ENCODE data around the gene ENTPD6. TPM values are rescaled to one million over a fixed set of nuclear protein-coding genes. Genes with fewer than 3 reads are reported as not detected.
A peak's percentile ranks its signal among the peaks of the same experiment; 100 is the strongest.
"Not testable (repeated sequence)": the region's sequence is repeated elsewhere in the genome, so short reads cannot be mapped to it uniquely, and the experiment has no call there.

Gene ENTPD6
- total RNA-seq, 4 donors from 2014 or later, result 34.8 to 49.2 (median 43.9) TPM

DNA sequence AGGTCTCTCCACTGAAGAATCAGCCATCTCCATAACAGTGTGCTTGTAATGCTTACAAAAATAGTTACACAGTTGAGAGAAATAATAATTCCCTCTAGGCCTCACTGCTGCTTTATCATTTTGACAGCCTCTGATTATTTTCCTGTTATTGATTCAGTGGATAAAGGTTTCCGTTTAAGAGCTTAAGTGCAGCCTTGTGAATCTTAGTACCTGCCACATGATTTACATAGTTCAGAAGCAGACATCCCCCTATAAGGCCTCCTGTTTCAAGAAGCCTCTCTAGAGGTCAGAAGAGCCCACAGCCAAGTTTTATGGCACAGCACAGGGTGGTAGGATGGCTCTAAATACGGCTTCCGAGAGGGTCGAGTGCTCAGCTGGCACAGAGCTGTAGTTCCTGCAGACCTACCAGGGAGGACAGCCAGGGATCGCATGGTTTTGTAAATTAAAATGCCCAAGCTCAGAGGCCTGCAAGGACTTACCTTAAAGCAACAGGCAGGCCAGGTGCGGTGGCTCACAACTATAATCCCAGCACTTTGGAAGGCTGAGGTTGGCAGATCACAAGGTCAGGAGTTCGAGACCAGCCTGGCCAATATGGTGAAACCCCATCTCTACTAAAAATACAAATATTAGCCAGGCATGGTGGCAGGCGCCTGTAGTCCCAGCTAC lies 34.8 kb downstream of the ENTPD6 start:
- no peaks in the 10 kb centered on the region for H3K9me3 ChIP-seq
- H3K4me3 ChIP-seq, result no peak overlapping the region
- peaks cover 0 to 8% of the 10 kb centered on the region in 2 donors for H3K36me3 ChIP-seq
- H3K27ac ChIP-seq, result peak overlapping the region; percentile 66 to 91 (median 88)
- WGBS, 2 donors (ENCODE audit: low coverage in 1 of 2), result 14 to 80% methylated on average over 1 of the region's 8 CpGs
- ATAC-seq, result no peak
- no peaks in the 10 kb centered on the region for H3K27me3 ChIP-seq
- TF ChIP-seq EP300 (IDR thresholded peaks at IDR 0.05) (no peak), POLR2A (IDR thresholded peaks at IDR 0.05) (no peak), POLR2AphosphoS5 (IDR thresholded peaks at IDR 0.05) (no peak)
- TF ChIP-seq, protein P1, sequence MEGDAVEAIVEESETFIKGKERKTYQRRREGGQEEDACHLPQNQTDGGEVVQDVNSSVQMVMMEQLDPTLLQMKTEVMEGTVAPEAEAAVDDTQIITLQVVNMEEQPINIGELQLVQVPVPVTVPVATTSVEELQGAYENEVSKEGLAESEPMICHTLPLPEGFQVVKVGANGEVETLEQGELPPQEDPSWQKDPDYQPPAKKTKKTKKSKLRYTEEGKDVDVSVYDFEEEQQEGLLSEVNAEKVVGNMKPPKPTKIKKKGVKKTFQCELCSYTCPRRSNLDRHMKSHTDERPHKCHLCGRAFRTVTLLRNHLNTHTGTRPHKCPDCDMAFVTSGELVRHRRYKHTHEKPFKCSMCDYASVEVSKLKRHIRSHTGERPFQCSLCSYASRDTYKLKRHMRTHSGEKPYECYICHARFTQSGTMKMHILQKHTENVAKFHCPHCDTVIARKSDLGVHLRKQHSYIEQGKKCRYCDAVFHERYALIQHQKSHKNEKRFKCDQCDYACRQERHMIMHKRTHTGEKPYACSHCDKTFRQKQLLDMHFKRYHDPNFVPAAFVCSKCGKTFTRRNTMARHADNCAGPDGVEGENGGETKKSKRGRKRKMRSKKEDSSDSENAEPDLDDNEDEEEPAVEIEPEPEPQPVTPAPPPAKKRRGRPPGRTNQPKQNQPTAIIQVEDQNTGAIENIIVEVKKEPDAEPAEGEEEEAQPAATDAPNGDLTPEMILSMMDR (IDR thresholded peaks at IDR 0.05), result no peak
- peaks cover 3 to 70% (median 45%) of the 10 kb centered on the region in 3 donors for H3K4me1 ChIP-seq

DNA sequence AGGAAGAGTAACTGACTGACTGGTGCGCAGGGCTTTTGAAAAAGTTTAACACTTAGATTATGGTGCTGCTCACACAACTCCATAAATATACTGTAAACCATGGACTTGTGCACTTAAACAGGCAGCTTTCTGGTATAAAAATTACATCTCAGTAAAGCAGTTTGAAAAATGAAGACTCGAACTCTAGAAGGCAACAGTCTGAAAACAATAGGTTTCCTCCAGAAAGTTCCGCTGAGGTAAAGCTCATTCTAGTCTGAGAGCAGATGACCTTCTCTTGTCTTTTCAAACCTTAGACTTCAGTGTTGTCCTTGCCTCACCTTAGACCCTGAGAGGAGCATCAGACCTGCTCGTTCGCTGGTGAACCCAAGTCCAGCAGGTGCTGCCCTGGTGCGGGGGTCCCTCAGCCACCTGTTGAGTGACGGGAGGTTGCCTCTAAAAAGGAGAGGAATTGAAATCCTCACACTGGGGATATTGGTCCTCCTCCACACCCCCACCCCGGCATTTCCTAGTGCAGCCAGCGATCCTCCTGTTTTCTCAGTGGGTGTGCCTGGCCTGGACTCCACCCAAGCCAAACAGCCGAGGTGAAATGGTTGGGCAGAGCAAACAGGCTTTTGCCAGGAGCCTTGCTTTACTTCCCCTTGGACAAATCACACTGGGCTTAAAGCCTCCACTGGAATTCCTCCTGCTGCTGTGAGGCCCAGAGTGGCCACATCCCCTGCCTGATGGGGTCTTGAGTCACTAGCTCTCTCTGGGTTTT lies 37.7 kb downstream of the ENTPD6 start:
- TF ChIP-seq, protein P1 (IDR thresholded peaks at IDR 0.05), result no peak
- no peak for TF ChIP-seq POLR2A (IDR thresholded peaks at IDR 0.05)
- no peak for TF ChIP-seq POLR2AphosphoS5 (IDR thresholded peaks at IDR 0.05)
- no peak for TF ChIP-seq EP300 (IDR thresholded peaks at IDR 0.05)
- peak; percentile 21 for ATAC-seq
- Histone ChIP-seq H3K27ac (peak overlapping the region; percentile 16 to 89 (median 76)), H3K36me3 (no peaks in the 10 kb centered on the region), H3K4me3 (no peak overlapping the region), H3K27me3 (no peaks in the 10 kb centered on the region), H3K9me3 (no peaks in the 10 kb centered on the region), H3K4me1 (peaks cover 2 to 69% (median 41%) of the 10 kb centered on the region in 3 donors)
- 48 to 100% methylated on average over 1 to 6 of the region's 10 CpGs for WGBS, 2 donors (ENCODE audit: low coverage in 1 of 2)

DNA sequence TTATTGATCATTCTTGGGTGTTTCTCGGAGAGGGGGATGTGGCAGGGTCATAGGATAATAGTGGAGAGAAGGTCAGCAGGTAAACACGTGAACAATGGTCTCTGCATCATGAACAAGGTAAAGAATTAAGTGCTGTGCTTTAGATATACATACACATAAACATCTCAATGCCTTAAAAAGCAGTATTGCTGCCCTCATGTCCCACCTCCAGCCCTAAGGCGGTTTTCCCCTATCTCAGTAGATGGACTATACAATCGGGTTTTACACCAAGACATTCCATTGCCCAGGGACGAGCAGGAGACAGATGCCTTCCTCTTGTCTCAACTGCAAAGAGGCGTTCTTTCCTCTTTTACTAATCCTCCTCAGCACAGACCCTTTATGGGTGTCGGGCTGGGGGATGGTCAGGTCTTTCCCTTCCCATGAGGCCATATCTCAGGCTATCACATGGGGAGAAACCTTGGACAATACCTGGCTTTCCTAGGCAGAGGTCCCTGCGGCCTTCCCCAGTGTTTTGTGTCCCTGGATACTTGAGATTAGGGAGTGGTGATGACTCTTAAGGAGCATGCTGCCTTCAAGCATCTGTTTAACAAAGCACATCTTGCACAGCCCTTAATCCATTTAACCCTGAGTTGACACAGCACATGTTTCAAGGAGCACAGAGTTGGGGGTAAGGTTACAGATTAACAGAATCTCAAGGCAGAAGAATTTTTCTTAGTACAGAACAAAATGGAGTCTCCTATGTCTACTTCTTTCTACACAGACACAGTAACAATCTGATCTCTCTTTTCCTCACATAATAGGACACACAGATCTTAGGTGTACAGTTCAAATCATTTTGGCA lies 38.7 kb downstream of the ENTPD6 start:
- peak overlapping the region in 3 of 4 donors; percentile 68 to 89 (median 83) for H3K27ac ChIP-seq
- H3K9me3 ChIP-seq, H3K27me3 ChIP-seq, H3K36me3 ChIP-seq, H3K4me3 ChIP-seq, ATAC-seq: not testable (repeated sequence)
- H3K4me1 ChIP-seq, result peaks cover 4 to 73% (median 44%) of the 10 kb centered on the region in 3 donors
- WGBS, 2 donors (ENCODE audit: low coverage in 1 of 2), result 66 to 79% methylated on average over 5 to 7 of the region's 8 CpGs

DNA sequence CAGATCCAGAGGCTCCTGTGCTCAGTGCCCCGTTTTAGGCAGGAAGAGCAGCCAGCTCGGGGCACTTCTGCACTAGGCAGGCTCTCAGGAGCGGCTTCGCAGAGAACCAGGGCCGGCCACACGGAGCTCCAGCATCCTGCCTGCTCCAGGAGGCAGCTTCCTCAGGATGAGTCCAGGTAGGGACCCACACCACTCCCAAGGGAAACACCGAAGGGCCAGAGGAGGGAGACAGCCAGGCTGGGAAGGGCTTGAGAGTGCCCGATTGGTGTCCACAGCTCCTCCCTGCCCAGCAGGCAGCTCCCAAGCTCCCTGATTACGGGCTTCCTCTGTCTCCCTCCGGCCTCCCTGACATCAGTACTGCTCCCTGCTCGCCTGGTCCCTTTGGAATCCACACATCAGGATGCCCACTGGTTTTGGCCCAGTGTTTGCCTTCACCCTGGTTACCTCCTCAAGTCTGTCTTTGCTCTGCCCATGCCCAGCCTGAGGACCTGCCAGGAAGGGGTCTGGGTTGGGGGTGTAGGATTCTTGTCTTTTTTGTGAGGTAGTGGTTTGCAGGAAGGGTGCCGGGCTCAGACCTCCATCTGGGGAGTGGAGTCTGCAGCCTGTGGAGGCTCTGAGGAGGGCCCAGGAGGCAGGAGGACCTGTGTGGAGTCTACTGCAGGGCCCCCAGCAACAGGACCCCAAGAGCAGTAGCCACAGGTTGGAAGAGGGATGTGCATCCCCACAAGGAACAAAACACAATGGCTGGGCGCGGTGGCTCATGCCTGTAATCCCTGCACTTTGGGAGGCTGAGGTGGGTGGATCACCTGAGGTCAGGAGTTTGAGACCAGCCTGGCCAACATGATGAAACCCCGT lies 41.2 kb downstream of the ENTPD6 start:
- TF ChIP-seq, protein P1 (IDR thresholded peaks at IDR 0.05), result no peak
- TF ChIP-seq POLR2A (IDR thresholded peaks at IDR 0.05), result no peak
- TF ChIP-seq POLR2AphosphoS5 (IDR thresholded peaks at IDR 0.05), result no peak
- no peak for TF ChIP-seq EP300 (IDR thresholded peaks at IDR 0.05)
- Histone ChIP-seq H3K9me3 (no peaks in the 10 kb centered on the region), H3K27ac (peak overlapping the region in 3 of 4 donors; percentile 76 to 90 (median 89)), H3K36me3 (no peaks in the 10 kb centered on the region), H3K4me3 (no peak overlapping the region), H3K4me1 (peaks cover 4 to 55% (median 30%) of the 10 kb centered on the region in 3 donors), H3K27me3 (no peaks in the 10 kb centered on the region)
- no peak for ATAC-seq
- WGBS, 2 donors (ENCODE audit: low coverage in 1 of 2), result 84 to 100% methylated on average over 1 to 4 of the region's 15 CpGs

All from gastroesophageal sphincter (tissue), 4 donors.